RWPE1 (cell line): ENCODE results near the gene DUSP9.

ENCODE experiments used
- CTCF ChIA-PET: fragments of 350-600 bp; sonication (Branson Sonifier 250); formaldehyde crosslinking; extraction: SDS; loops from one replicate; lab custom pipeline; 2021; lab: Yijun Ruan, JAX
- POLR2A ChIA-PET: fragments of 400-600 bp; formaldehyde crosslinking; extraction: SDS; loops from one replicate; lab custom pipeline; 2020; ENCODE audit warnings: antibody characterized with exemption; ENCODE audit not compliant: low non-redundant PET; lab: Yijun Ruan, JAX
- DNase-seq: peaks from one replicate; pipeline ENCODE4 v3.0.0; 2012; ENCODE audit warnings: low spot score
- H3K27ac ChIP-seq: fragments of 450-650 bp; 2 replicates; pipeline ENCODE4 v1.5.1; 2017
- CTCF ChIP-seq: fragments of 450-650 bp; conservative IDR thresholded peaks from 2 replicates; pipeline ENCODE4 v1.5.1; 2017; ENCODE audit warnings: low read depth, mild to moderate bottlenecking

DUSP9 gene

GRCh38 chrX:153651540-153652079, 4.6 kb downstream of the DUSP9 start:
- DNase-seq: no peak
- POLR2A ChIA-PET: no interaction called here
- TF ChIP-seq CTCF: peak; percentile 13; the same call in 1 of the 2 replicates
- CTCF ChIA-PET: interaction anchor here (1.1 to 1.6 kb wide), 2 partner anchors 12 to 16 kb away, joined by 5 to 6 read pairs; no protein-coding TSS in a partner anchor
- H3K27ac ChIP-seq: no peak overlapping the region

GRCh38 chrX:153653556-153653955, 6.6 kb downstream of the DUSP9 start:
- H3K27ac ChIP-seq: no peak overlapping the region
- ChIA-PET CTCF (no interaction called here), POLR2A (no interaction called here)
- TF ChIP-seq CTCF: no peak
- DNase-seq: no peak

- ChIA-PET POLR2A (no interaction called here), CTCF (interaction anchor here (0.7 kb wide), 1 partner anchor 9 kb away, joined by 6 read pairs; no protein-coding TSS in a partner anchor)
- no peak overlapping the region for H3K27ac ChIP-seq
- no peak for TF ChIP-seq CTCF
- DNase-seq: no peak
Observed at GRCh38 chrX:153657161-153657560, 10.2 kb downstream of the DUSP9 start.

GRCh38 chrX:153659268-153659667, 12.3 kb downstream of the DUSP9 start:
- no peak for TF ChIP-seq CTCF
- POLR2A ChIA-PET: no interaction called here
- no peak overlapping the region for H3K27ac ChIP-seq
- CTCF ChIA-PET: no interaction called here
- DNase-seq: no peak

GRCh38 chrX:153662266-153662665, 15.3 kb downstream of the DUSP9 start:
- CTCF ChIA-PET: interaction anchor here (0.6 to 1.3 kb wide), 6 partner anchors 52 to 156 kb away, joined by 3 to 4 read pairs (median 3); no protein-coding TSS in a partner anchor
- no peak overlapping the region for H3K27ac ChIP-seq
- POLR2A ChIA-PET: no interaction called here
- TF ChIP-seq CTCF: no peak; the same call in 1 of the 2 replicates
- no peak for DNase-seq

- no peak overlapping the region for H3K27ac ChIP-seq
- ChIA-PET POLR2A (no interaction called here), CTCF (interaction anchor here (0.6 to 0.8 kb wide), 3 partner anchors 8 to 57 kb away, joined by 3 to 6 read pairs (median 3); no protein-coding TSS in a partner anchor)
- no peak for DNase-seq
- no peak for TF ChIP-seq CTCF
Observed at GRCh38 chrX:153665726-153666306, 18.8 kb downstream of the DUSP9 start.
